ENCODE results near the gene GLB1L.

The GLB1L gene

GRCh38 chr2:219252900-219253752 is 7.9 kb upstream of the GLB1L start, which contains the start of gene TUBA4B:
Gene TUBA4B (plus strand): TSS chr2:219253243. CDS start chr2:219253408, 165 bp downstream.
- DNase-seq (ENCODE audit: low read depth), result no peak

GRCh38 chr2:219252570-219252899 is 7.3 kb upstream of the GLB1L start:
- DNase-seq (ENCODE audit: low read depth), result no peak

GRCh38 chr2:219252084-219252483 is 6.8 kb upstream of the GLB1L start:
- DNase-seq (ENCODE audit: low read depth), result no peak

DNA sequence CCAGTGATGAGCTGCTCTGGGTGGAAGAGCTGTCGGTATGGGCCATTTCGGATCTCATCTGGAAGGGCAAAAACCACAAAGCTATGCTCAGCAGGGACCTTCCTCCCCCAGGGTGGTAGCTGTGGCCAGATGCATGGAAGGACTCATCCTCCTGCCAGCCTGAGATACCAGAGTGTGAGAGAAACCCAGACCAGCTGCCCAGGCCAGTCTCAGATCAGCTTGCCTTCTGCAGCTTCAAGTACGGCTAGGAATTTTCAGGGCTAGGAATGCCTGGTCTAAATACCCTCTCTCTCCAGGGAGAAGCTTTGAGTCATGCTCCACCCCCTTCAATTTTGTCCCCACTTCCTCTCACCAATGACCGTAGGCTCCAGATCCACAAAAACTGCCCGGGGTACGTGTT is 6.4 kb upstream of the GLB1L start:
- DNase-seq (ENCODE audit: low read depth), result no peak

DNA sequence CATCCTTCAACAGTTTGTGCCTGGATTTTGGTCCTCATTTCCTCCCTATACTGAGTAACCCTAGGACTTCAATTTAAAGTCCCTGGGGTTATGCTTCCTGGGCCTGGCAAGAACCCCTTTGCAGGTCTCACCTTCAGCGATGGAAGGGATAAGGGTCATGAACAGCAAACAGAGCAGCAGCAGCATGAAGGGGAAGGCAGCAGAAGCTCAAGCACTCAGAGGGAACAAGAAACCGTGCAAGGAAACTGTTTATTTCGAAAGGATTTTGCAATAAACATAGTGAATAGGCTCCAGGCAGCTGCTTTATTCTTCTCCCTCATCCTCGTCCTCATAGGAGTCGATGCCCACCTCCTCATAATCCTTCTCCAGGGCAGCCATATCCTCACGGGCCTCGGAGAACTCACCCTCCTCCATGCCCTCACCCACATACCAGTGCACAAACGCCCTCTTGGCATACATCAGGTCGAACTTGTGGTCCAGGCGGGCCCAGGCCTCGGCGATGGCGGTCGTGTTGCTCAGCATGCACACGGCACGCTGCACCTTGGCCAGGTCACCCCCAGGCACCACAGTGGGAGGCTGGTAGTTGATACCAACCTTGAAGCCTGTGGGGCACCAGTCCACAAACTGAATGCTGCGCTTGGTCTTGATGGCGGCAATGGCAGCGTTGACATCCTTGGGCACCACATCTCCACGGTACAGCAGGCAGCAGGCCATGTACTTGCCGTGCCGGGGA is 5.0 kb upstream of the GLB1L start:
- DNase-seq (ENCODE audit: low read depth), result no peak

GRCh38 chr2:219249203-219249980 is 4.1 kb upstream of the GLB1L start:
- DNase-seq (ENCODE audit: low read depth), result no peak

GRCh38 chr2:219248845-219249202 is 3.6 kb upstream of the GLB1L start:
- no peak for DNase-seq (ENCODE audit: low read depth)

GRCh38 chr2:219247678-219248642 is 2.7 kb upstream of the GLB1L start:
- peak; percentile 56 for DNase-seq (ENCODE audit: low read depth)

- no peak for DNase-seq (ENCODE audit: low read depth)
Measured at GRCh38 chr2:219246559-219246958, 1.3 kb upstream of the GLB1L start.

DNA sequence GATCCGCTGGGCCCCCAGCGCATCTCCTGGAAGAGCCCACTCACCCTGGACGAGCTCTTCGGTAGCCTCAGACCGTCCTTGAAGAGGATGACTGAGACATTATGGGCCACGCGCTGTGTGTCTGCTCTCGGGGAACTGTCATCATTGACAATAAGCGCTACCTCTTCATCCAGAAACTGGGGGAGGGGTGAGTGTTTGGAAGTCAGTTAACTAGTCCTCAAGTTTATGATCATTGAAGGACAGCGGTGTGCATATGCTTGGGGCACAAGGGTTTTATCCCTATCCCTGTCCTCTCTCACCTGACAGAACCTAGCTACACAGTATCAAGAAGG is 621 bp upstream of the GLB1L start:
- DNase-seq (ENCODE audit: low read depth), result no peak

- no peak for DNase-seq (ENCODE audit: low read depth)
Measured at GRCh38 chr2:219244789-219245147, 476 bp downstream of the GLB1L start.

DNA sequence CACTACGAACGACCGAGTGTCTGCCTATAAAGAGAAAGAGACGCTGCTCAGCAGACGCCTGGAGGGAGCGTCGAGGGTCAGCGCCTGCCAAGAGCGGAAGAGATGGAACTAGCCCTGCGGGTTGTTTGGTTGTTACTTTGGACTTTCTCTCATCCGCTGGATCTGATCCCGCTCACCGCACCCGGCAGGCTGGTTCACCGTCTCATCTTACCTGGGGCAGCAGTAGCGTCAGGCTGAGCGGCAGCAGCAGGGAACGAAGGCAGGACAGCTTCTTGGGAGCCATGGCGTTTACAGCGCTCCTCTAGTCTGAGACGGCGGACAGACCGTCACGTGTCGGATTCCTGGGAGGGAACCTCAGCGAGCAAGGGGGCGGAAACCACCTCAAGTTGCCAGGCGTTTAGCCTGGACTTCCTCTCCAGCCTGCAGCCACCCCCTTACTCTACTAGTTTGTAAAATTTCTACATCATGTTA is 1.9 kb downstream of the GLB1L start:
- no peak for DNase-seq (ENCODE audit: low read depth)

- DNase-seq (ENCODE audit: low read depth), result no peak
Measured at GRCh38 chr2:219234331-219234730, 10.9 kb downstream of the GLB1L start.

- DNase-seq (ENCODE audit: low read depth), result no peak
Measured at GRCh38 chr2:219230059-219230540, 15.1 kb downstream of the GLB1L start.

- peak; percentile 96 for DNase-seq (ENCODE audit: low read depth)
Measured at GRCh38 chr2:219229305-219230058, 15.8 kb downstream of the GLB1L start, which contains the start of the genes ANKZF1 and ATG9A. Gene ANKZF1 (plus strand): TSS chr2:219229806. CDS start chr2:219230258, 452 bp downstream. Gene ATG9A (minus strand): TSS chr2:219229636. CDS start chr2:219228024, 1,612 bp downstream.

GRCh38 chr2:219228911-219229304 is 16.3 kb downstream of the GLB1L start:
- DNase-seq (ENCODE audit: low read depth), result no peak

DNA sequence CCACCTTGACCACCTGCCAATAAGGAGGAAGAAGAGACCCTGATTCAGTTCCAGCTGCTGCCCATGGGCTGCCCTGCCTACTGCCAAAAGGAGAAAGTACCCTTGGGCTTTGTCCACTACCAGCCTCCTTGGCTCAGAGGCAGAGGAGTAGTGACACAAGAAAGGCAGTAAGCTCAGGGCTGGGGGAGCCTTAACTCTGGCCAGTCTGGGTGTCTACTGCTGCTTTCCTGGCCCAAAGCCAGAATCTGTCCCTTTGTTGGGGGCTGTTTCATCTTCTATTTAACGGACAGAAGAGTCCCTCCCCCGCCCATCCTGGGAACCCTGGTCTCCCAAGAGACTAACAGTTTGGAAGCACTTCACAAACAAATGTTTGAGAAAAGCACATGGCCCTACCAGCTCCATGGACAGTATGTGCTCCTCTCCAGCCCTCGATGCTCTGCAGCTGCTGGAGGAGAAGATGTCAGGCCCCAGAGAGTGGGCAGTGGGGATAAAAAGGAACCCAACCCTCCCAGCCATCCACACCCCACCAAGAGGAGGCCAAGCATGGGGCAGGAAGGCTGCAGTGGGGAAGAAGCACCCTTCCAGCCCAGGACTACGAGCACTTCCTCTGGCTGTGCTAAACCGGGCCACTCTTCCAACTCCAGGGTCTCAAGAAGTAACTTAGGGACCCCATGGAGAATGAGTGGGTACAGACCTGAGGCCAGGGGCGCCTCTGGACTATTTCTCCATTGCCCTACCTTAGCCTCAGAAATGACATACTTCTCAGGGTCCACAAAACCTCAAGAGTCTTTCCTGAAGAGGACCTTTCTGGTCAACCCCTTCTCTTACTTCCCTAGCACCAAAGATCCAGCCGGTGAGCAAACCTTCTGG is 17.0 kb downstream of the GLB1L start:
- no peak for DNase-seq (ENCODE audit: low read depth)

GRCh38 chr2:219225350-219225749 is 19.9 kb downstream of the GLB1L start:
- no peak for DNase-seq (ENCODE audit: low read depth)

- DNase-seq (ENCODE audit: low read depth), result no peak
Measured at GRCh38 chr2:219223831-219224610, 21.2 kb downstream of the GLB1L start.

Data from stimulated activated CD8-positive, alpha-beta memory T cell treated with anti-CD3 and anti-CD28 coated beads, Interleukin-12 subunit alpha, Interleukin-12 subunit beta, amount 100 ng/mL, for 4 hours (primary cell).